Measurements from ENCODE around the gene LPGAT1.

Gene LPGAT1

DNA sequence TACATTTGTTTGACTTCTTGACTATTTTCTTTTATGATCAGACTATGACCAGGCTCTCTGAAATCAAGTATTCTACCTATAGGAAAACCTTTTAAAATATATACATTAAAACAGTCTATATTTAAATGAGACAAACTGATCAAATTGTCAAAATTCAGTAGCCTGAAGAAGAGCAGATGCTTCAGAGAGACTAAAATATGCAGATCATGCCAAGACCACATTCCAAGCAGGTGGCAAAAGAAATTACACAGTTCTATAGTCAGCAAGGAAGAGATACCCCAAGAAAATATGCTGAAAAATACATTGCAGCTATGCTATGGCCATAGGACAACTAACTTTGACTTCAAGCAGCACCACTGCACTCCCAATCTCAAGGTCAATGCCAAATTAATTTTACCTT lies 3.5 kb downstream of the LPGAT1 start:
- no peak for DNase-seq

DNA sequence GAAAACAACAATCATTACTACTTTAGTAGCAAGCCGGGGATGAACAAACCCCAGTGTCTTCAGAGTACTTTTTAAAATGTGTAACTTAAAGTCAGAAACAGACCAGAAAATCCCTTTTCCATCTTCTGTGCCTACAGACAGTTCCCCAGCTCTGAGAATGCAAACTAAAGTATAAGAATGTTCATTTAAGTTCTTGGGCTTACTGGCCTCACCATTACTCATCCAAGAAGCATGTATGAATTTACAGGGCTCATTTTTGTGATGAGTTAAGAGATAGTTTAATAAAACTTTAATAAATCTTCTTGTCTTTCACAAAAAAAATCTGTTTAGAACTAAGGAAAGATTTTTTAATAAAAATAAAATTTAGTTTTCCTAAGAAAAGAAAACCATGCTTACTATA lies 4.6 kb downstream of the LPGAT1 start:
- no peak for DNase-seq

DNA sequence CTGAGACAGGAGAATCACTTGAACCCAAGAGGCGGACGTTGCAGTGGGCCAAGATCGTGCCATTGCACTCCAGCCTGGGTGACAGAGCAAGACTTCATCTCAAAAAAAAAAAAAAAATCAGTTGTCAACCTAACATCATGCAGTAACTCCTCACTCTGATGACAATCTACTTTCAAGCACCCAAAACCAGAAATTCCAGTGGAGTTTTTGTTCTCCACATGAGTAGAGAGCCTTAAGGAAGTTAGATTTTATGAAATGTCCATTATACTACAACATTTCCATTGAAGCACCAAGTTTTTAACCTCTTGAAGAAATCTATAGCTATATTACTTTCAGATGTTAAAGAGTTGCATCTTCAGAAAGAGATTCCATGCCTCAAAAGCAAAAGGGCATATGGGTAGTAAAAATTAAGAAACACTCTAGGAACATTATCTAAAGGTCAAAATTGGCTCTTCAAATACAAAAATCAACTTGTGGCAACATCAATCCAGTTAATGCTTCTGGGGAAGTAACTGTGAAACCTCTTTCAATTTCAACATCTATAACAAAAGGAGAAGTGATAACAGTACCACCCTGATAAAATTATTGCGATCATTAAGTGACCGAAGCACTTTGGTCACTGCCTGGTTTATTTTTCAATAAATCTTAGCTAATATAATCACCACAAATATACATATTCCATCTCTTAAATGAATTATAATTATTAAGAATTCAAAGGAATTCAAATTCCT lies 7.7 kb downstream of the LPGAT1 start:
- DNase-seq = no peak

DNA sequence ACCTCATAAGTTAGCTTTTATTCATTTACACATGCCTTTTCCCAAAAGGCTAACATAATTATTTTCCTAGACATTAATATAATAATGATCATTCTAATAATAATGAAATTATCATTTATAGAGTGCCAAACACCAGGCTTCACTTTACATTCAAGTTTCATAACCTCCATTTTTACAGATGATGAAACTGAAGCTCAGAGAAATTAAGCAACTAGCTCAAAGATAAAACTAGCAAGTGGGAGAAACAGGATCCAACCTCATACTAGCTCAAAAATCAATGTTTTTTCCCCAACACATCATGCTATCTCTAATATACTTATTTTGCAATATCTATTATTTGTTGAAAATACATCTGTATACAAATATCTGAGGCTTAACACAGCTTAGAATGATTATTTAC lies 14.0 kb downstream of the LPGAT1 start:
- DNase-seq = no peak

DNA sequence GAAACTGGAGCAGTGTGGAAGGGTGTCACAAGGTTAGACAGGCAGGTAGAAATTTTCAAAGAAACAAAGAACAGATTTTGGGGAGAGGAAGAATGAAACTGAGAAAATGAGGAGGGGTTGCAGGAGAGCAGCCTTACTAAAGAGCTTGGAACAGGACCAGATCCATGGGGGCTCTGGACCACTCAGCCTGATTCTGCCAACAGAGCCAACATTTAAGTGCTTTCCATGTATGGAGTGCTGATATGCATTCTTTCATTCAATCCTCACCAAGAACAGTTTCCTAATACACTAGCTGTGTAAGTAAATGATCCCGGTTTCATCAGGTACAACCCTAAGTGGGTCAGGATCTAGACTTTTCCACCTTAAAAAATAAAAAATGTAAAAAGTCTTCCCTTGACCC lies 16.2 kb downstream of the LPGAT1 start:
- DNase-seq = no peak

DNA sequence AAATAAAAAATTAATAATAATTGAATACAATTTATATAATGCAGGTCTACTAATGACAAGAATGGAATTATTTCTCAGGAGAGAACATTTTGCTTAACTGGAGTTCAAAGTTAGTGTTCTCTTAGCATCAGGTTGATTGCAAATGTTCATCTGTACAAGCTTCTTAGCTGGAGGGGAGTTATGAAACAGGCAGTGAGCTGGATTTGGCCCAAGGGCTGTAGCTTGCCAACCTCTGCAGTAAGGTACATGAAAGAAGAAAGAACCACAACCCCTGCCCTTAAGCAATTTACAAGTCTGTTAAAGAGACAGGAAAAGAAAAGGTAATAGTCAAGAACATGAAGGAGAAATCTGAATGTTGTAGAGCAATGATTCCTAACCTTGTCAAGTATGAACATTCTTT lies 17.0 kb downstream of the LPGAT1 start:
- no peak for DNase-seq

DNA sequence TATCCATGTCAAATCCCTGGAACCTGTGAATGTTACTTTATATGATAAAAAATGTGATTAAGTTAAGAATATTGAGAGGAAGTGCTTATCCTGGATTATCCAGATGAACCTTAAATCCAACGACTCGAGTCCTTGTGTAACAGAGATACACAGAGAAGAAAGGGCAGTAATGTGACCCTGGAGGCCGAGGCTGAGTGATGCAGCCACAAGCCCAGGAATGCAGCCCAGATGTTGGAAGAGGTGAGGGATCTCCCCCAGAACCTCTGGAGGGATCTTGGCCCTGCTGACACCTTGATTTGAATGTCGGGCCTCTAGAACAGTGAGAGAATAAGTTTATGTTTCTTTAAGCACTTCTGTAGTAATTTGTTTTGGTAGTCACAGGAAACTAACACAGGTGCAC lies 18.0 kb downstream of the LPGAT1 start:
- DNase-seq = no peak

DNA sequence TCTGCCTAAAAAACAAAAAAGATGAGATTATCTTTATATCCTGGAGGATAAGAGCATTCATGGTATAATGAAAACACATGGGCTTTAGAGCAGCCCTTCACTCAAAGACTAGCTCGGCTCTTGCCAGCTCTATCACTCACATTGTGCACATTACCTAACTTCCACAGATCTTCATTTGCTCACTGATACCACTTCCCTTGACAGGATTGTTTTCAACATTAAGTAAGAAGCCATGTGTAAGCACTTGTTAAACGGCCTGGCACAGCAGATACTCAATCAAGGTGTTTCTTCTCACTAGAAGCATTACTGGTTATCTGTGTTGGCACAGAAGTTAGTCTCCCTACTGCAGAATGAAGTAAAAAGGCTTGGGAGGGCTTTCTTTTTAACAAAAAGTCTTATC lies 18.7 kb downstream of the LPGAT1 start:
- no peak for DNase-seq

DNA sequence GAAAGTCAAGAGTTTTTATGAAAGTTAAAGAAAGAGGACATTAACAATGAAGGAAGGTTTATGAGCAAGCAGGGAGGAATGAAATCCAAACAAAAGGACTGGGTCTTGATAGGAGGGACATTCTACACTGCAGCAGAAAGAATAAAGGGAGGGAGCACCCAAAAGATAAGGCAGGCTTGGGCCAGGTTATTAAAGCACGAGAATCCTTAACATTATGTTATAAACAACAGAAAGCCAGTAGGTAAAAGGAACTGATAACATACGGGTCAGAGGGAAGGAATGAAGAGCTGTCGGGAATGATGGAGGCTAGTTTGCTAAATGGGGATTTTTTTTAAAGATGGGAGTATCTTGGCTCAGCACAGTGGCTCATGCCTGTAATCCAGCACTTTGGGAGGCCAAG lies 19.4 kb downstream of the LPGAT1 start:
- DNase-seq = no peak

DNA sequence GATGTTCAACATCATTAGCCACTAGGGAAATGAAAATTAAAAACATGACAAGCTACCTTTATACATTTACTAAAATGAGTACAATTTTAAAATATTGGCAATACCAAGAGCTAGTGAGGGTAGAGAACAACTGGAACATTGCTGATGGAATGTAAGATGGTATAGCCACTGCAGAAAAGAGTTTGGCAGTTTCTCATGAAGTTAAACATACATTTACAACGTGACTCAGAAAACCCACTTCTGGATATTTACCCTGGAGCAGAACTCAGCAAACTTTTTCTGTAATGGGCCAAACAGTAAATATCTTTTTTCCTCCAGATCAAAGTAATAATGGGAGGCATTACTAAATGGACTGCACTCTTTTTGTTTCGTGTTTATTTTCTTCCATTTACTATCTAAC lies 22.1 kb downstream of the LPGAT1 start:
- no peak for DNase-seq

DNA sequence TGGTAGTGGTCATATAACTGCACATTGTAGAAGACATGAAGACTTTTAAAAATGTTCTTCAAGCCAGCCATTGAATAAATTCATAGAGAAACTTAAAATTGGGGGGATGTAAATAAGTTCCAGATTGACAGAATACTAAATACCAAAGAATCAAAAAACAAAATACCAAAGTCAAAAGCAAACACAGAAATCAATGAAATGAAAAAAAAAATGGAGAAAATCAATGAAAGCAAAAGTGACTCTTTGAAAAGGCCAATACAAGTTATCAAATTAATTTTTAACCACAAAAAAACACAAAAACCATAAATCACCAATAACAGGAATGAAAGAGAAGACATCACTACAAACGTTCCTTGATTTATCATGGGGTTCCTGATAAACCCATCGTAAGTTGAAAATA lies 25.6 kb downstream of the LPGAT1 start:
- DNase-seq = no peak

DNA sequence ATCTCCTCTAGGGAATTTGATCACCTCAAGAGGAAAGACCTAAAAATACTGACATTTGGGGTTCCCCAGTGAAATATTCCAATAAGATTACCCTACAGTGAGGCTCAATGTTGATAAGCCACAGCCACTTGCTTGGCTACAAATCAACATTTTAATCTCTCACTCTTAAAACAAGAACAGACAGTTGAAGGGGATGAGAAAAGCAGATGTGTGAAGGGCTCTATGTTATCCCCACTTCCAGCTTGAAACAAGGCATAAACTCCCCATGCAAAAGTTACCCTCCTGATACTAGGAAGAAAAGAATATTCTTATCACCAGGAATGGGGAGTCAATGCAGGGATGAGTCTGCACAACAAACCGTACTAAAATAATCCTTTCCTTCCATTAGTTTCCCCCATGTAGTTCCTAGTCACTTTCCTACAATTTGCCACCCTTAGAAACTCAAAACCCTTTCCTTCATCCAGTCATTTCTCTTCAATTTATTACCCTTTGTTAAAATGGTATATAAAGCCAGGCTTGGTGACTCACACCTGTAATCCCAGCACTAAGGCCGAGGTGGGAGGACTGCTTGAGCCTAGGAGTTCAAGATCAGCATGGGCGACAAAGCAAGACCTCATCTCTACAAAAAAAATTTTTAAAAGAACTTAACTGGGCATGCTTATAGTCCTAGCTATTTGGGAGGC lies 29.5 kb downstream of the LPGAT1 start:
- no peak for DNase-seq

DNA sequence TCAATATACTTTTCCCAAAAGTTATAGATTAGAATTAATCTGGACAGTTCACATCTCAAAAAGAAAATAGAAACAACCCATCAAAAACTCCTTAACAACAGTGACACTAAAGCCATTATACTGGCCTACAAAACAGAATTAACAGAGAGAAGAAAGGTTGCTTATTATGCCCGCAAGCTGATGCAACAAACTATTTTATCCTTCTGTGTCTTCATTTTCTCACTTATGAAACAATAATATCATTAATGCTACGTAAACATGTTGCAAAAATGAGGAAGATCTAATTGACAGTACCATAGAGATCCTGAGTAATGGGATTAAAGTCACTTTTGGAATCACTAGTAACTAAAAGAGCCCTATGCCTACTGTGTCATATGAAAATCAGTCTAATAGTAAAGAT lies 32.6 kb downstream of the LPGAT1 start:
- no peak for DNase-seq

DNA sequence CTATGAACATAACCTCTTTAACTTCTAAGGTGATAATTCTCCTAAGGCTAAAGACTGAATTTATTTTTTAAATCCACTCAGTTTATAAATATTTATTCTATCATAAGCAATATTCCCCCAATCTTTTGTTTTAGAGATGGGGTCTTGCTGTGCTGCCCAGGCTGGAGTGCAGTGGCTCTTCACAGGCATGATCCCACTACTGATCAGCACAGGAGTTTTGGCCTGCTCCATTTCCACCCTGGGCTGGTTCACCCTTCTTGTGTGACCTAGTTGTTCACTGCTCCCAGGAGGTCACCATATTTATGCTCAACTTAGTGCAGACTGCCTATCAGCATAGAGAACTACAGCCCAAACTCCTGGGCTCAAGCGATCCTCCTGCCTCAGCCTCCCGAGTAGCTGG lies 38.6 kb downstream of the LPGAT1 start:
- no peak for DNase-seq

DNA sequence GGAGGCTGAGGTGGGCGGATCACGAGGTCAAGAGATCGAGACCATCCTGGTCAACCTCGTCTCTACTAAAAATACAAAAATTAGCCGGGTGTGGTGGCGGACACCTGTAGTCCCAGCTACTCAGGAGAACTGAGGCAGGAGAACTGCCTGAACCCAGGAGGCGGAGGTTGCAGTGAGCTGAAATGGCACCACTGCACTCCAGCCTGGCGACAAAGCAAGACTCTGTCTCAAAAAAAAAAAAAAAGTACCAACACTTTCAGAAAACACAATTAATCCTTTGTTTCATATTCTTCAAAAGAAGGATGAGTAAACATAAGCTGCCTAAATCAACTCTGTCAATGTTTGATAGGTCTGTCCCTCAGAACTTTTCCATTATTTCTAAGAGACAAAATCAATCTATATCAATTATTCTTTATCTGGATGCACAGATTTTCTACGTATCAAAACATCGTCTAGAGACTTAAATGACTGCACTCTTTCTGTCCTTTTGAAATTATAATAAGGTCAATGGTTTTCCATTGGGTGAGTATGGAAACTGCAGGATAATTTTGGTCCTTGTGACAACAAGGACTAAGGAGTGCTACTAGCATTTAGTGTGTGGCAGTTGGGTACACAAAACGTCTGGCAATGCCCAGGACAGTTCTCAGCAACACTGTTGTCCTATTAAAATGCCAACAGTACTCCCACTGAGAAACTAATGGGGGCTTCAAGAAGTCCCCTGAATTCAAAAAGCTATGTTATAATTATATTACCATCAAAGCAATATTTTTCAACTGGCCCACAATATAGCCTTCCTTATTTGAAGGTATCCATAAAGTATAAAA lies 40.7 kb downstream of the LPGAT1 start:
- DNase-seq = no peak

DNA sequence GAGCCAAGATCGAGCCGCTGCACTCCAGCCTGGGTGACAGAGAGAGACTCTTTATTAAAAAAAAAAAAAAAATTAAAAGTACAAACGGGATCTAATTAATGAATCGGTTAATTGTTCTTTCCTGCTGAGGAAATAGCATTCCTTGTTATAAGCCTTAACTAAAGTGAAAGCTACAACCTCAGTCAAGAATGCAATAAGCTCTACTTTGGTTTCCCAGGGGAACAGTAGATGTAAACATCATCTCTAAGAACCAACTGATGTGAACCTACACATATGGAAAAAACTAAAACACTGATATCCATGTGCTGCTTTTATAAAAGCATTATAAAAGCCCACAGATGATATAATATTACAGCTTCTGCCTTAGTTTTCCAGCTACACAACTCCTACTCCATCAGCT lies 41.9 kb downstream of the LPGAT1 start:
- no peak for DNase-seq

DNA sequence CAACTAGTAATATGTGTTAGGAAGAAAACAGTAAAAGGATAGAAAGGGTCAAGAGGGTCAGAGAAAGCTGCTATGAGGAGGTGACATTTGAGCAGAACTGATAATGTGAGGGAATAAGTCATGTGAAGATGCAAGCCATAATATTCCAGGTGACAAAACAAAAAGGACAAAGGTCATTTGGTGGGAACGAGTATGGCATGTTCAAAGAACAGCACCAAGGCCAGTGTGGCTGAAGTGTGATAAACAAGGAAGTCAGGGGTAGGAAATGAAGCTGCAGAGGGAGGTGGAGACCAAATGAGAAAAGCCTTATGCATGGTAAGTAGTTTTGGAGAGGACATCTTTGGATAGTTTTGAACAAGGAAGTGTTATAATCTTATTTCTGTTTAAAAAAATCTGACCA lies 46.7 kb downstream of the LPGAT1 start:
- DNase-seq = no peak

DNA sequence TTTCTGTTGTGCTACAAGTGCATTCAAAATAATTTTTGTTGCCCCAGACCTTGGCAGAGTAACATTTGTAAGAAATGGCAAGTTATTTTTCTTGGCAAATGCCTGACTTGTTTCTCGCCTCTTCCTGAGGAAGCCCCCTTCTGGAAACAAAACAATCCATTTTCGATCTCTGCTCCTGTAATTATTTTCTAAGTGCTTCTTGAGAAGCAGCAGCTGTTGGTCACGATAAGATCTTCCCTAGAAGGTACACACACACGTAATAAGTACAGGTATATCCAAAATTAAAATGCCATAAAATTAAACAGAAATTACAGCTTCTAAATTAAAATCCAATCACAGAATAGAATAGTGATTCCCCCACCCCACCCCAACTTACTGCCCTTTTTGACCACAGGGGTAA lies 47.3 kb downstream of the LPGAT1 start:
- DNase-seq = no peak

DNA sequence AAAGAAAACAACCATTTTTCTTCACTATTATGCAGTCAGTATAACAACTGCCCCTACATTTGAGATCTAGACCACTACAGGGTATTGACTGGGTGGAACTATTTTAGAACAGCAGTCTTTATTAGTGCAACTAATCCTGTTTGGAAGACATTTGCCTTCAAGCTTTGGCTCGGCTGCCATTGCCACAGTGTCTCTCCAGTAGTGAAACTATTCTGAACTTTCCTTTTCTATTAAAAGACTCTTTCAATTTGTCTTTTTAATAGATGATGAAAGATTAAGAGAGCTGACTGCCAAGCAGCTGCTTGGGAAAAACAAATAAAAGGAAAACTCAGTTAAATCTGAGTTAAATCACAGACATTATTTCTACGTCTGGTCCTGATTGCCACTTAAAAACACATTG lies 49.3 kb downstream of the LPGAT1 start:
- DNase-seq = no peak

DNA sequence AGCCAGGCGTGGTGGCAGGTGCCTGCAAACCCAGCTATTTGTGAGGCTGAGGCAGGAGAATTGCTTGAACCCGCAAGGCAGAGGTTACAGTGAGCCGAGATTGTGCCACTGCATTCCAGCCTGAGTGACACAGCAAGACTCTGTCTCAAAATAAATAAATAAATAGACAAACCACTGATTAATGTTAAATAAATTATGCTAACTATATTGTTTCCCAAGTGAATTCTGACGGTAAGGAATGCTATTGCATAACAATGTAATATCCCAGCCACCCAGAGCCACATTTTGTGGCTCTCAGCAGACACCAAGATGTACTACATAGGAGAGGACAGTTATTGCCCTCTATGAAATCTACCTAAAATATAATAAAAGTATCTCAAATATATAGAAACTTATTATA lies 55.4 kb downstream of the LPGAT1 start:
- DNase-seq = no peak

DNA sequence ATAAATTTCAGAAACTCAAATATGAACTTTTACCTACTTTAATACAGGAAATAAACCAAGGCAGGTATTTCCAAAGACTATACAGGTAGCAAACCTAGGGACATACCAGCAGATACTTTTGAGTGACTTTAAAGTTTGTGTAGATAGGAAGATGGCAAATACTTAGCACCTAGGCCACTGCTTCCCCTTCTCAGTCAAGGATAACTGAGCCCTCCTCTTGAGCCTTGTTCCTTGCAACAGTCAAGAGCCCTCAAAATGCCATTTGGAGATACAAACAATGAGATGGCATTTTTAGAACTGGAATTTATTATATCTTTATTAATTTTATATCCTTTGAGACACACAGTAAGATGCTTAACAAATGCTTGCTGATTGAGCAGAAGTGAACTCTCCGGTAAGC lies 65.9 kb downstream of the LPGAT1 start:
- no peak for DNase-seq

DNA sequence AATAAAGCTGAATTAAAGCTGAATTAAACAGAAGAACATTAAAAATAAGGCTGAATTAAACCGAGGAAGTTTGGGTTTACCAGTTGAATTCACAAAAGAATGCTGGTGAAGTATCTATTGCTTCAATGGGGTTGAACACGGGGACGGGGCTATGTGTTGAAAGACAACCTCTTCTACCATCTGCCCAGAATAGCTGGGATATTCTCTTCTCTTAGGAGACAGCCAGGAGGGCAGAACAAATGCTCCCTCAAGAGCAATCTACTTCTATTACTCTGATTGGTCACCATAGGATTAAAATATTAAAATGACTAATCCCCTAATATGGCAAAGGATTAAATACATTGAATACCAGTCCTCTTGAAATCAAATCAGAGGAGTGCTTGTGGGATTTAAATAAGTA lies 68.4 kb downstream of the LPGAT1 start:
- DNase-seq = no peak

DNA sequence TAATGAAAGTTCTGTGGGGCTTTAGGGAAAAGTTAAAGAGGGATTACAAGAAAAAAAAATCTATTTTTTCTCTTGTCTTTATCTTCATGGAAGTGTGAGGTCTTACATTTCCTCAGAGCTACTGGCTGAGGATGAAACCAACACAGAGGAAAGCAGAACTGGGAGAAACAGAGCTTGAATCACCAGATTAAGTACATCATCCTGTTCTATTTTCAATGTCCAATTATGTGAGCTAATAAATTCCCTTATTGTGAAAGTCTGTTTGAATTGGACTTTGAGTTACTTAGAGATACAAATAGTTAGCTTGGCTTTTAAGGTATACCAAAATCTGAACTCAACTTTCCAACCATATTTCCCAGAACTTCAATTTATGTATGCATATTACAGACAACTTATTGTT lies 69.2 kb downstream of the LPGAT1 start:
- no peak for DNase-seq

DNA sequence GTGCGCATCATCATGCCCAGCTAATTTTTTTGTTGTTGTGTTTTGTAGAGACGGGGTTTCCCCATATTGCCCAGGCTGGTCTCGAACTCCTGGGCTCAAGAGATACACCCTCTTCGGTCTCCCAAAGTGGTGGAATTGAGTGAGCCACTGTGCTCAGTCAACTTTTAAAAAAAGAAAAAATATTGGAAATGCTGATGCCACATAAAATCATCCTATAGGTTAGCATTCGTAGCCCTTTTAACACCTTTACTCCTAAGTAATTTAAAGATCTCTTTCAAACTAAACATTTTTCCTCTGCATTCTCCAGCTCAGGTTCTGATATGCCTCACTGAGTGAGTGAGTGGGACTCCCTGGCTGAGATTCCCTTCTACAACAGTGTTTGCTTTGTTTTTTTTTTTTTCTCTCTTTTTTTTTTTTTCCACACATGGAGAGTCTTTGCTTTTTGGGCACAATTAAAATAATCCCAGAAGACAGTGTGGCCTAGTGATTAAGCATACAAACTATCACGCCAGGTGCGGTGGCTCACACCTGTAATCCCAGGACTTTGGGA lies 74.0 kb downstream of the LPGAT1 start:
- DNase-seq = no peak

Measured in stimulated activated CD4-positive, alpha-beta T cell treated with anti-CD3 and anti-CD28 coated beads, Interleukin-4, amount 100 ng/mL, for 1 hour (primary cell).